Measurements from ENCODE around the gene ALK.

- TF ChIP-seq CTCF (IDR thresholded peaks at IDR 0.05) (no peak), ZFX (IDR thresholded peaks at IDR 0.05; ENCODE audit: borderline replicate concordance) (no peak)
Observed at GRCh38 chr2:29920130-29920577, 1.2 kb downstream of the ALK start.

Measured in 22Rv1 (cell line).